DMS153 (cell line): ENCODE data around the gene NIPAL3.
"Not testable (repeated sequence)": the region's sequence is repeated elsewhere in the genome, so short reads cannot be mapped to it uniquely, and the experiment has no call there.

Experiments used
- DNase-seq: peaks from one replicate; lab custom pipeline; 2025; lab: John Stamatoyannopoulos, UW

The NIPAL3 gene

DNA sequence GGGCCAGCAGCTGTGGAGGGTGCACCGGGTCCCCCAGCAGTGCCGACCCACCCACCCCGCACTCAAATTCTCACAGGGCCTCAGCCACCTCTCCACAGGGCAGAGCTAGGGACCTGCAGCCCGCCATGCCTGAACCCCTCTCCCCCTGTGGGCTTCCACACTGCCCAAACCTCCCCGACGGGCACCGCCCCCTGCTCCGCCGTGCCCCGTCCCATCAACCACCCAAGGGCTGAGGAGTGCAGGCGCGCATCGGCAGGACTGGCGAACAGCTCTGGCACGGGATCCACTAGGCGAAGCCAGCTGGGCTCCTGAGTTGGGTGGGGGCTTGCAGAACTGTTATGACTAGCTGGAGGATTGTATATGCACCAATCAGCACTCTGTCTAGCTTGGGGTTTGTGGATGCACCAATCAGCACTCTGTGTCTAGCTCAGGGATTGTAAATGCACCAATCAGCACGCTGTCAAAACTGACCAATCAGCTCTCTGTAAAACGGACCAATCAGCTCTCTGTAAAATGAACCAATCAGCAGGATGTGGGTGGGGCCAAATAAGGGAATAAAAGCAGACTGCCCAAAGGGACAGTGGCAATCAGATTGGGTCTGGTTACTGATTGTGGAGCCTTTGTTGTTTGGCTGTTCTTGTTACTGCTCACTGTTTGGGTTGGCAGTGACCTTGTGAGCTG, 74.6 kb downstream of the NIPAL3 start:
- no peak for DNase-seq

DNA sequence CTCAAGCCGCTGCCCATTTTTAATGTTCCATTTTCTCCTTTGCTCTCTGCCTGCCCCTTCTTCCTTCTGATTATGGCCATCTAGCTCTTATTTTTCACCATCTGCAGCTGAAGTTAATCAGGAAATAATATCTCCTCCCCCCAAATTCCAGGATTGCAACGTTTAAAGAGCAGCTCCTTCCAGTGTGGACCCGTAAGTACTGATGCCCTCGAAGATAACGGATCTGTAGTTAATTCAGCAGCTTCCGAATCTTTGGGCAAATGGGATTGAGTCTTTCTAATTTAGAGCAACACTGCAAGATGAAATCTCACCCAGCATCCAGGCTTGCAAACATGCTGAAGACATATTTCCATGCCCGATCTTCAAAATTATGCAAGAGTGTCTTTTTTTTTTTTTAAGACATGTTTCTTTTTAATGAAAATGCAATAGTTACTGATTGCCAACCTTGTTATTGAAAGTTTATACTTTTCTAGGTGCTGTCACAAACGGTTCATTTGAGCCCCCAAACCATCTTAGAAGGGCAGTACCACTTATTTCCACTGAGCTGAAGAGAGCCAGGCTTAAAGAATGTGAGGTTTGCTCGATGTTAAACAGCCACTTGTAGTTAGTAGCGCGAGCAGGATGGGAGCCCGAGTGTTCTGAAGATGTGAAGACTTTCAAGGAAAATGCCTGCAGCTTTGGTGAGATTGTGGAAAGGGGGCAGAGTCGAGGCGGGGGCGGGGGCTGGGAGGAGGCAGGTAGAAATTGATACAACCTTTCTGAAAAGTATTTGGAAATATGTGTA, 76.2 kb downstream of the NIPAL3 start:
- DNase-seq, result no peak

DNA sequence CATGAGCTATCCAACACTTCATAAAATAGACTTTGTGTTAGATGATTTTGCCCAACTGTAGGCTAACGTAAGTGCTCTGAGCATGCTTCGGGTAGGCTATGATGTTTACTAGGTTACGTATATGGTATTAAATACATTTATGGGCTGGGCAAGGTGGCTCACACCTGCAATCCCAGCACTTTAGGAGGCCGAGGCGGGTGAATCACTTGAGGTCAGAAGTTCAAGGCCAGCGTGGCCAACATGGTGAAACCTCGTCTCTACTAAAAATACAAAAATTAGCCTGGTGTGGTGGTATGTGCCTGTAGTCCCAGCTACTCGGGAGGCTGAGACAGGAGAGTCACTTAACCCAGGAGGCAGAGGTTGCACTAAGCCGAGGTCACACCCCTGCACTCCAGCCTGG, 77.3 kb downstream of the NIPAL3 start:
- DNase-seq, result not testable (repeated sequence)

DNA sequence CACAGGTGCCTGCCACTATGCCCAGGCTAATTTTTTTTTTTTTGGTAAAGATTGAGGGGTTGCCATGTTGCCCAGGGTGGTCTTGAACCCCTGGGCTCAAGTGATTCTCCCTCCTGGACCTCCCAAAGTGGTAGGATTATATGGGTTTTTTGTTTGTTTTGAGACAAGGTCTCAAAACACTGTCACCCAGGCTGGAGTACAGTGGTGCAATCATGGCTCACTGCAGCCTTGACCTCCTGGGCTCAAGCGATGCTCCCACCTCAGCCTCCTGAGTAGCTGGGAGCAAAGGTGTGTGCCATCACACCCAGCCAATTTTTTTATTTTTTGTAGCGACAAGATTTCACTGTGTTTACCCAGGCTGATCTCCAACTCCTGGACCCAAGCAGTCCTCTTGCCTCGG, 78.2 kb downstream of the NIPAL3 start:
- no peak for DNase-seq

DNA sequence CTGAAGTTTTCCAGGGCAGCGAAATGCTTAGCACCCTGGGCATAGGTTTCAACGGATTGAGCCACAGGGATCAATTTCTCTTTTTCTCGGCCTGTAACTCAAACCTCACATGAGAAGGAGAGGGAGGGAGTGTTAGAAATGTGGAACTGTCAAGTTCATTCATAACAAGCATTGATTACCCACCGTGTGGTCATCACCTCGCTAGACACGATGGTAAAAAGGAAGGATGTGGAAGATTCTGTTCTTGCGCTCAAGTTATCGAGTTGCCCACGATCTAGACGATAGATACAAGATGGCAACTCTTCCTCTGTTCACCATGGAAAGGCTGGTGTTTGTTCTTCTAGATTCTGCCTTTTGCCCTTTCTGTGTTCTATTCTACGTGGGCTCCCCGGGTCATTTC, 83.0 kb downstream of the NIPAL3 start:
- no peak for DNase-seq

DNA sequence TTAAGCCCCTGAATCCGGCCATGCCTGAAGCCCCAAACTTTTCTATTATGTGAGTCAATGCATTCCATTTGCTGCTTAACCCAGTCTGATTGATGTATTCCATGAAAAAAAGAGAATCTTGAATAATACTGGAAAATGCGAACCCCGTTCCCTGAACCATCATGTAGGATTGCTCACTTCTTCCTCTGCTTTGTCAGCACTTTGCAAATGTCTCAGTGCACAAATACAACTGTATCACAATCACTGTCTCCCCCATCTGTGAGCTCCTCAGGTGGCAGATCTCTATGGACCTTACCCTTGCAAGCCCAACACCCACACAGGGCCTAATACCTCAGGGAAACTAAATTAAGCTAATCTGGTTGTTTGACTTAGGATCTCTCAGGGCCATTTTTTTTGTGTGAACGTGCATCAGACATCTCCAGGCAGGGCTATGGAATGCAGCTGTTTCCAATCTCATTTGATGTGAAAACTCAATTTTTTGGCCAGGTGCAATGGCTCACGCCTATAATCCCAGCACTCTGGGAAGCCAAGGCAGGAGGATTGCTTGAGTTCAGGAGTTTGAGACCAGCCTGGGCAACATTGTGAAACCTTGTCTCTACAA, 84.9 kb downstream of the NIPAL3 start:
- DNase-seq, result no peak

DNA sequence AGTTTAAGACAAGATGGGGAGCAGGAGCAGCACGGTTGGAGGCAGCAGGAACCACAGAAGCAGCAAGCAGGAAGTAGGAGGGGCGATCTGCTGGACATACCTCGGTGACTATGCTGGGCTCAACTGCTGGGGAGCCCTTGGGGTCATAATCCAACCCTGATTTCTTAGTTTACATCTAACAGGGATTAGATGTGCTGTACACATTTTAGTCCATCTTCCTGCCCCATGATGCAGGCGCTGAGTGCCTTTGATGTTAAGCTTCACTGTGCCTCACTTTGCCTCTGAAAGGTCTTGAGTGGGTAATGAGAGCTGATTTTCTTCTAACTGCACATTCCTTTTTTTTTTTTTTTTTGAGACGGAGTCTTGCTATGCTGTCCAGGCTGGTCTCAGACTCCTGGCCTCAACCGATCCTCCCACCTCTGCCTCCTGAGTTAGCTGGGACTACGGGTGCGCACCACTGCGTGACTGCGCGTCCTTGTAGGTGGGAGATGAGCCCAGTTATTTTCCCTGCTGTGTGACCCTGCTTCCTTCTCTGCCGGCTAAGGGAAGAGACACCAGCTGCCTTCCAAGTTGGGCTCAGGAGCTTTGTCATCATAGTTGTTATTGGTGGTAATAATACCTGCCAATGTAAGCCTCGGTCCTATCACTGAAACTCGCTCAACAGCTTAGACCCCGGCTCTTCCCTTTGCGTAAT, 85.9 kb downstream of the NIPAL3 start:
- DNase-seq, result no peak

DNA sequence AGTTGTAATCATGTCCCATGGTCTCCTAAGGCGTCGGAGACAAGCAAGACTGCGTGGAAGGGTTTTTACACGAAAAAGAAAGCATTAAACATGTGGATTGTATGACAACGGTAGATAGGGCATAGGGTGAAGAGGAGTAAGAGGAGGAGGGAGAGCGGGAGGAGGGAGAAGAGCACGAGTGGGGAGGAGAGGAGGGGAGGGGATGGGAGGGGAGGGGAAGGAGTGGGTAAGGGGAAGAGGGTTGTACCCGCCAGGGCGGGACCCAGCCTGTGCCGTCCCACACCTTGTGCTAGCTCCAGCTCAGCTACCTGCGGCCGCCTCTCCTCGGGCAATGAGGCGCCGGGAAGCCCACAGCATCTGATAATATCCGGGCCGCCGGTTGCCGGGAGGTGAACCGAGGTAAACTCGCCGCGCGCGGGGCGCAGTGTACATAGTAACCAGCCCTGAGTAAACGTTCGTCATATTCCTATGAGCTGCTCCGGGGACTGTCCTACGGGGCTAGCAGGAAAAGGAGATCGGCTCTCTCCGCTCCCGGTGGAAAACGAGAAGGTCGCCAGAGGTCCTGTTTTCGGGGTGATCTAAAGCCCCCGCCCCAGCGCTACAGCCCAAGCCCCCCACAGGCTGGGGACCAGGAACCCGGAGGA, 86.6 kb downstream of the NIPAL3 start:
- peak; percentile 75 for DNase-seq

DNA sequence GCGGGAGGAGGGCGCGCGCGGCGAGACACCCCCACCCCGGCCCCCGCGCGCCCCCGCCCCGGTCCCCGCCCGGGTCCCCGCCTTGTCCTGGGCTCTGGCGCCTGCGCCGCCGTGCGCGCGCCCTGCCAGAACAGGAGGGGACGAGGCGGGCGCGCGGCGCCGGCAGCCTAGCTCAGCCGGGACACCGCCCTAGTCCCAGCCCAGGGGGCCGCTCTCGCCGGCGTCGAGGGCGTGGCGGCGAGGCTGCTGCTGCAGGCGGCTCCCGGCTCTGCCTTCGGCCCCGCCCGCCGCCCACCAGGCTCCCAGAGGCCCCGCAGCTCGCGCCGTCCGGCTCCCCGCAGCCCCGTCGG, 87.1 kb downstream of the NIPAL3 start, which contains the start of gene RCAN3:
Gene RCAN3, plus strand, starts transcription at position 128 of the 350 bp plus-strand sequence. CDS start 11,537 bp downstream, outside the sequence.
- peak; percentile 74 for DNase-seq

DNA sequence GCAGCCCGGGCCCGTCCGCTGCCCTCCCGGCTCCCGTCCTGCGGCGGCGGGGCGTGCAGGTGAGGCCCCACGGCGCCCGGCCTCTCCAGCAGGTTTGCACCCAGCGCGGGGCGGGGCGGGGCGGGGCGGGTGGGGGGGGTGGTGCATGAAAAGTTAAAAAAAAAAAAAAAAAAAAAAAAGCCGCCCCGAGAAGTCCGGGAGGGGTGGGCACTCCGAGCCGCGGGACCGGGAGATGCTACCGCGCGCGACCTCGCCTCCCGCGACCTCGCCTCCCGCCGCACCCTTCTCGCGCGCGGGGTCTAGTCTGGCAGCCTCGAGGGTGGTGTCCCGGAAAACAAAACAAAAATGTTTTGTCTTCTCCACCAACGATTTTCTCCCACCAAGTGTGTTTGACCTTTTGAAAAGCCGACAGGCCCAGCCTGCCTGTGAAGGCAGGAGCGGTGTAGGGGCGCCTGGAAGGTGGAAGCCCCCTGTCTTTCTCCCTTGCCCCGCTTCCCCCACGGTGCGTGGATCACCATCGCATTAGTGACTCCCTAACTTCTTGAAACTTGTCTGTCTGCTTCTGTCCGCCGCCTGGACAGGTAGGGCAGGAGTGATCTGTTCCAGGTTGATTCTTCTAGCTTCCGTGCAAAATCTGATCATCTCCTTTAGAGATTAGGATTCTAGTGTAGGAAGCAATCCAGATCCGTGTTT, 87.6 kb downstream of the NIPAL3 start:
- no peak for DNase-seq

DNA sequence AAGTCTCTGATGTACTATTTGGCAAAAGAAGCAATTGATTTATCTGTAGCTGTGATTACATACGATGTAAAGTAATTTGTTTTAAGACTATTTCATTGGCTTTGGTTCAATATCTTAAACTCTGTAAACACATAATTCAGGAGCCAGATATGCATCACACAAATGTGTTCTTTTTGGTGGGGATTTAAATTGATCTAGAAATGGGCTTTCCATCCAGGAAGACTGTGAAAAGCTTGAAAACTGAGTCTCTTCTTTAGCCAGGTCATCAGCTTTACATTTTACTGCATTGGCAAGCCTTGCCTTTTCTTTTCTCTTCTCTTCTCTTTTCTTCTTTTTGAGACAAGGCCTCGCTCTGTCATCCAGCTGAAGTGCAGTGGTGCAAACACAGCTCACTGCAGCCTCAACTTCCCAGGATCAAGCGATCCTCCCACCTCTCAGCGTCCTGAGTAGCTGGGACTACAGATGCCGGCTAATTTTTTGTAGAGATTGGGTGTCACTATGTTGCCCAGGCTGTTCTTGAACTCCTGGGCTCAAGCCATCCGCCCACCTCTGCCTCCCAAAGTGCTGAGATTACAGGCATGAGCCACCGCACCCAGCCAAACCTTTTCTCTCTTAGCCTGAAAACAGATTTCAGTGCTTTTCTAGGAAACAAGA, 88.4 kb downstream of the NIPAL3 start:
- no peak for DNase-seq

DNA sequence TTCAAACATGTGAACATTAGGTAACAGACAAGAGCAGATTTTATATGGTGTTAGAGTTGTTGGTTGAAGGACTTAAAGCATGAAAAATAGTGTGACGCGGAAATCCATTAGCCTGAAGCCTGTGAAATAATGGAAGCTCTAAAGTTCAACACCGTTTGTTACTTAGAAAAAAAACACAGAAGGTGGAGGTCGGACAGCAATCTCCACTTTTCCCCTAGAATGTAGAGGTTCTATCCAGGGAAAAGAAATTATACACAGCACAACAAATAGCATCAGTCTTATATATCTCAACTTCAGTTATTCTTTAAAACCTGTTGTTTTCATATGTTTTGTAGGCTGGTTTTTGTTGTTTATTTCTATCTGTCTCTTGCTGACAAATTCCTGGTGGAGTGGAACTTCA, 89.0 kb downstream of the NIPAL3 start:
- DNase-seq, result no peak

DNA sequence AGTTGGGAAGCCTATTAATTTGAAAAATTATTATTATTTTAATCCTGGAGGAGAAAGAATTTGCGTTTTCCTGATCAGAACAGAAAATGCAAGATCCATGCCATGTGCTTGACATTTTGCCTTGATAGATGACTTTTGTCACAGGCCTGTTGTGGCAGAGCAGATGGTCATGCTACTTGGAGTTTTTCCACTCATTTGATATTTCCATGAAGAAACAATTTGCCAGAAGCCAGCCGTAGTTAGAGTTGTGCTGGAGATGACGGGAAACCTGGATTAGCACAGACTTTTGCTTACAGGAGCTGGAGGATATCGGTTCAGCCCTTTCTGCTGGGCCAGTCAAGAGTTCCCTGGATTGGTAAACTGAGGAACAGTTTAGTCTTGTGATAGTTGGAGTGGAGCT, 90.2 kb downstream of the NIPAL3 start:
- DNase-seq, result no peak

DNA sequence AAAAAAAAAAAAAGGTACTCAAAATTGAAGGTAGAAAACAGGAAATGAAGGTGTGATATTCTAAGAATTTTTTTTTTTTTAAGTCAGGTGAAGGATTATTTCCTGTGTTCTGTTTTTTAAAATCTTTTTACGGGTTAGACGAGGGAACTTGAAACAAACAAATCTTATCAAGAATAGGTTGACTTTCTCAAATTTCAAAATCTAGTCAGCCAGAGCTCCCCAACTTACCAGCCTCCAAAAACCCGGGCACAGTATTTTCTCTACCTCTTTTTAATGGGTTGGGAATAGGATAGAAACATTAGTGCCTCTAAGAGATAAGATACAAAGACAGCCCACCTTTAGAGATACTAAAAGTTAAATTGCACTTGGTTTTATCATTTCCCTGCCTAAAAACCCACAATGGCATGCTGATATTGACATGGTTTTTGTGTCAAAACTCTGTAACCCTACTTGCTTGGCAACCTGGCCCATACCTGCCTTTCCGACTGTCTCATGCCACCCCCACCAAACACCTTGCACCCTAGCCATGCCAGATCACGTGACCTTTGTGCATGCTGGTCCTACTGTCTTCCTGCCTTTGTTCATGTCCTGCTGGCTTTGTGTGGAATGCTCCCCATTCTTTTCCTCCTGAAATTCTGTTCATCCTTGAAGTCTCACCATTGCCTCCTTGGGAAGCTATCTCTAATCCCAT, 91.2 kb downstream of the NIPAL3 start:
- DNase-seq, result no peak

DNA sequence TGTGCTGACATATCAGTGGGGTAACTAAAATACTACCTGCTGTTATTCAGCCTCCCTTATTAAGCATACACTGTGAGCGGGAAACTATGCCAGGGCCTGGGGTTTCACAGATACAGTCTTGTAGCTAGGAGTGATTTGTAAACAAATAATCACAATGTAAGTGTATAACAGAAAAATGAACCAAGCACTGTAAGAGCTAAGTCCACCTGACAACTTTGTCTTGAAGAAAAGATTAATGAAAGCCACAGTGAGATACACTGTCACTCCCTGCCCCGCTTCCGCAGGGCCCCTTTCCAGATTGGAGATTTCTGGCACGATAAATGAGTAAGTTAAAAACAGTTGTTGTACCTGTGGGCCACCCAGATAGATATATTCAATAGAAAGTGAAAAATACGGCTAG, 91.8 kb downstream of the NIPAL3 start:
- DNase-seq, result no peak

DNA sequence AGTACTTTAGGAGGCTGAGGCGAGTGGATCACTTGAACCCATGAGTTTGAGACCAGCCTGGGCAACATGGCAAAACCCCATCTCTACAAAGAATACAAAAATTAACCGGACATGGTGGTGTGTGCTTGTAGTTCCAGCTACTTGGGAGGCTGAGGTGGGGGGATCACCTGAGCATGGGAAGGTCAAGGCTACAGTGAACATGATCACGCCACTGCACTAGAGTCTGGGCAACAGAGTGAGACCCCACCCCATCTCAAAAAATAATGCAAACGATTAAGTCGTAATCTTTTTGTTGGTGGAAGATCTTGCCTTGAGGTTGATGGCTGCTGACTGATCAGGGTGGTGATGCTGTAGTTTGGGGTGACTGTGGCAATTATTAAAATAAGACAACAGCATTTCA, 93.3 kb downstream of the NIPAL3 start:
- no peak for DNase-seq

DNA sequence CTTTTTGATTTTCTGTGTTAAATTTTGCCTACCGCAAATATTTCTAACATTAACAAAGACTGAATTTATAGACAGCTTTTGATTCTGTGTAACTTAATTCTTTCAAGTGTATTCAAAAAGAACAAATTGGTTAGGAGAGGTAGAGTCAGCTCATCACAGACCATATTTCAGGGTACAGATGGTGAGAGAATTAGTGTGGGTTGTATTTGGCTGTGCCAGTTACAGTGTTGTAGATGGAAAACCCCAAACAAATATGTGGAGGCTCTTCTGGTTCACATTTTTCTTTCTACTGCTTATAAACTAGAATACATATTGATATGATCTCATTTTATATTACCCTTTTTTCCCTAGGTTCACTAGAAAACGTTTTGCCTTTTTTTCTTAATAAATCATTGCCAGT, 98.1 kb downstream of the NIPAL3 start:
- no peak for DNase-seq

DNA sequence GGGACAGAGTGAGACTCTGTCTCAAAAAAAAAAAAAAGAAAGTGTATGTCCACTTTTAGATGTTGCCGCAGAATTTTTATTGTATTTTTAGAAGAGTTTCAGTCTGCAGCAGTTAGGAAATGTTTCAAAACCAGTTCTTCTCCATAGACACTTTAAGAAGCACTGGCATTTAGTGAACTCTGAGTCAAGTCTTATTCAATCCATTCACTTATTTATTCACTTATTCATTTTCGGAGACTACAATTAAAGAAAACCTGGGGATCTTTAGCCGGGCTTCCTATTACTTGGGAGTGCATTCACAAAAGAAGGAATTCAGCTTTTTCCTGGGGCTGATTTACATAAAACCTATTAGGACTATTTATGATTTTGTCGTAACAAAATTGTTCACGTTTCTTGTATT, 99.3 kb downstream of the NIPAL3 start:
- DNase-seq, result no peak

DNA sequence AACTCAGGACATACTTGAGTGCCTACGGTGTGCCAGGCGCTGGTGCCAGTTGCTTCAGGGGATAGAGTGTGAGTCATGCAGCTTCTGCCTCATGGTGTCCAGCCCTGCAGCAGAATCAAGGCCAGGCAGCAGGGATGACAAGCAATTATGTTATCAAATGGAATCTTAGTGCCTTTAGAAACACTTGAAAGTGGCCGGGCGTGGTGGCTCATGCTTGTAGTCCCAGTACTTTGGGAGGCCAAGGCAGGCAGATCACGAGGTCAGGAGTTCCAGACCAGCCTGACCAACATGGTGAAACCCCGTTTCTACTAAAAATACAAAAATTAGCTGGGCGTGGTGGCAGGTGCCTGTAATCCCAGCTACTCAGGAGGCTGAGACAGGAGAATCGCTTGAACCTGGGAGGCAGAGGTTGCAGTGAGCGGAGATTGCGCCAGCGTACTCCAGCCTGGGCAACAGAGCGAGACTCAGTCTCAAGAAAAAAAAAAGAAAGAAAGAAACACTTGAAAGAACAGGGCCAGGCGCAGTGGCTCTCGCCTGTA, 100.1 kb downstream of the NIPAL3 start:
- not testable (repeated sequence) for DNase-seq

DNA sequence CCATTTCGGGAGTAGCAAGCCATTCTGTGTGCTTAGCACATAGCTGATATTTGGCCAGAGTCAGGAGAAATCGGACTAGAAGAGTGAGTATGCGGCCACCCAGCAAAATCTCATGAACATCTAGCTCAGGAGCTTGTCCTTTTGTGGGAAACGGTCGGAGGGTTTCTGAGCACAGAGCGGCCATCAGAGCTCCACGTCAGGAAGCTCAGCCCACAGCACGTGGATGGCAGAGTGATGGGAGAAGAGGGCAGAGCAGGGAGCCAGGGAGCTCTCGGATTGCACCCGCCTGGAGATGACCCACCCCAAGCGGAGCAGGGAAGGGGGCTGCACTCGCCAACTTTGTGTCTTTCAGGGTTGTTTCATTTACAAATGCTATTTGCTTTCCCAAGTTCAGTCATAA, 100.9 kb downstream of the NIPAL3 start:
- DNase-seq, result no peak
